ENCODE data around the gene B4GALT5. TPM values are rescaled to one million over a fixed set of nuclear protein-coding genes. Genes with fewer than 3 reads are reported as not detected.
"Not testable (repeated sequence)": the region's sequence is repeated elsewhere in the genome, so short reads cannot be mapped to it uniquely, and the experiment has no call there.

The B4GALT5 gene
- total RNA-seq, 1 donor from 2014 or later, result 46.1 TPM

GRCh38 chr20:49624317-49624716 is 89.4 kb downstream of the B4GALT5 start:
- H3K4me1 ChIP-seq, result peaks cover 10% of the 10 kb centered on the region
- no peaks in the 10 kb centered on the region for H3K36me3 ChIP-seq
- intact Hi-C loops (cut with DNase I), result no loop called here
- ATAC-seq, result no peak
- TF ChIP-seq, protein P1, sequence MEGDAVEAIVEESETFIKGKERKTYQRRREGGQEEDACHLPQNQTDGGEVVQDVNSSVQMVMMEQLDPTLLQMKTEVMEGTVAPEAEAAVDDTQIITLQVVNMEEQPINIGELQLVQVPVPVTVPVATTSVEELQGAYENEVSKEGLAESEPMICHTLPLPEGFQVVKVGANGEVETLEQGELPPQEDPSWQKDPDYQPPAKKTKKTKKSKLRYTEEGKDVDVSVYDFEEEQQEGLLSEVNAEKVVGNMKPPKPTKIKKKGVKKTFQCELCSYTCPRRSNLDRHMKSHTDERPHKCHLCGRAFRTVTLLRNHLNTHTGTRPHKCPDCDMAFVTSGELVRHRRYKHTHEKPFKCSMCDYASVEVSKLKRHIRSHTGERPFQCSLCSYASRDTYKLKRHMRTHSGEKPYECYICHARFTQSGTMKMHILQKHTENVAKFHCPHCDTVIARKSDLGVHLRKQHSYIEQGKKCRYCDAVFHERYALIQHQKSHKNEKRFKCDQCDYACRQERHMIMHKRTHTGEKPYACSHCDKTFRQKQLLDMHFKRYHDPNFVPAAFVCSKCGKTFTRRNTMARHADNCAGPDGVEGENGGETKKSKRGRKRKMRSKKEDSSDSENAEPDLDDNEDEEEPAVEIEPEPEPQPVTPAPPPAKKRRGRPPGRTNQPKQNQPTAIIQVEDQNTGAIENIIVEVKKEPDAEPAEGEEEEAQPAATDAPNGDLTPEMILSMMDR (IDR thresholded peaks at IDR 0.05), result no peak
- no peaks in the 10 kb centered on the region for H3K27me3 ChIP-seq
- H3K27ac ChIP-seq, result no peak overlapping the region
- no peak overlapping the region for H3K4me3 ChIP-seq
- no peak for DNase-seq
- H3K9me3 ChIP-seq, result peaks cover 5% of the 10 kb centered on the region

DNA sequence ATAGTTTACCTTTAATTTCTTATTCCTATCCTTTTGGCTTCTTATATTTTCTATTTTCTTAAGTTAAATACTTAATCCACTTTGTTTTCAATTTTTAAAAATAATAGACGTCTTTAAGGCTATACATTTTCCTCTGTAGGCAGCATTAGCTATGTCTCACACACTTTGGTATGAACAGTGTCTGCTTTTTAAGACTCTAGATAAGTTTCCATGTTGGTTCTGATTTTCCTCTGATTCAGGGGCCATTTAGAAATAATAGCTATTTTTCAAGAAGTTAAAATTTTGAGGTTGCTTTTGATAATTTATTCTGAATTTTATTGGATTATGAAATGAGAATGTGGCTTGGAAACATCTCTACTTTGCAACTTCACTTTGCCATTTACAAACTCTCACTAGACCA is 91.4 kb downstream of the B4GALT5 start:
- no peak for DNase-seq

DNA sequence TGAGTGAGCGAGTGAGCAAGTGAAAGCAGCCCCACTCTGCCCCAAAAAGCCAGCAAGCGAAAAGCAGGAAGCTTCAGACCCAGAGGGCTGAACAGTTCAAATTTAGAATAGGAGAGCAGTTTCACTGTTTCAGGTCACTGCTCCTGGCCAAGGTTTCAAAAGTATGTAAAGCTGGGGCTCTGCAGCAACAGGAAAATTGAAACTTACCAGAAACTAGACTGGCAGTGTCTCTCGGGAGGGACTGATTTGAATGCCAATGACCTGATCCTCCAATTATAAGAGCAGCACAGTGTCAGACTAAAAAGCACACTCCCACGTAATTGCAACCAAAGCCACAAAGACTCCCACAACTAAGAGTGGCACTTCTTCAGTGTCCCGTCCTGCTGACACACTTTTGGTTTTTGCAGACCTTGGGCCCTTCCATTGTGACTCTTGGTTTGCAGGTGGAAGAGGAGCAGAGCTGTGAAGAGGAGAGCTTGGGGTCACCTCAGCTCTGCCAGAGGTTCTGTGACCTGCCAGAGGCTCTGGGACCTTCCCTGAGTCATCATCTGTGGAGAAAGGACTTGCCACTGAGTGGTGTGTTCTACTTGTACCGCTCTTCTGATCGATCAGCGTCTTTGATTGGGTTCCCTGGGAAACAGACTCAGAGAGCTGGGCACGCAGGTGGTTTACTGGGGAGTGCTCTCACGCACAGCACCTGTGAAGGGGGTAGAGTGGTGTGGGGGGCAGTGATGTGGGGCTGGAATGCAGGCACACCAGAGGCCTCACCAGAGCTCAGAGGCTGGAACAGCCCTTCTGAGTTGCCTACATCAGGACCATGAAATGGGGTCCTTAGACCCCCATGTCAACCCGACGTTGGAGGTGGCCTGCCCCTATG is 93.1 kb downstream of the B4GALT5 start:
- no peak overlapping the region for H3K4me3 ChIP-seq
- H3K36me3 ChIP-seq, result no peaks in the 10 kb centered on the region
- intact Hi-C loops (cut with DNase I), result no loop called here
- DNase-seq, result peak; percentile 35
- peaks cover 5% of the 10 kb centered on the region for H3K9me3 ChIP-seq
- no peak overlapping the region for H3K27ac ChIP-seq
- peaks cover 1% of the 10 kb centered on the region for H3K4me1 ChIP-seq
- no peaks in the 10 kb centered on the region for H3K27me3 ChIP-seq
- ATAC-seq, result peak; percentile 40
- TF ChIP-seq, protein P1 (IDR thresholded peaks at IDR 0.05), result no peak

More for the DNA sequence above, 91.4 kb downstream of the B4GALT5 start:
- Histone ChIP-seq H3K9me3 (peaks cover 5% of the 10 kb centered on the region), H3K36me3 (no peaks in the 10 kb centered on the region), H3K4me1 (peaks cover 10% of the 10 kb centered on the region), H3K4me3 (no peak overlapping the region), H3K27ac (no peak overlapping the region), H3K27me3 (no peaks in the 10 kb centered on the region)
- TF ChIP-seq, protein P1 (IDR thresholded peaks at IDR 0.05), result no peak
- intact Hi-C loops (cut with DNase I), result no loop called here
- ATAC-seq, result no peak

DNA sequence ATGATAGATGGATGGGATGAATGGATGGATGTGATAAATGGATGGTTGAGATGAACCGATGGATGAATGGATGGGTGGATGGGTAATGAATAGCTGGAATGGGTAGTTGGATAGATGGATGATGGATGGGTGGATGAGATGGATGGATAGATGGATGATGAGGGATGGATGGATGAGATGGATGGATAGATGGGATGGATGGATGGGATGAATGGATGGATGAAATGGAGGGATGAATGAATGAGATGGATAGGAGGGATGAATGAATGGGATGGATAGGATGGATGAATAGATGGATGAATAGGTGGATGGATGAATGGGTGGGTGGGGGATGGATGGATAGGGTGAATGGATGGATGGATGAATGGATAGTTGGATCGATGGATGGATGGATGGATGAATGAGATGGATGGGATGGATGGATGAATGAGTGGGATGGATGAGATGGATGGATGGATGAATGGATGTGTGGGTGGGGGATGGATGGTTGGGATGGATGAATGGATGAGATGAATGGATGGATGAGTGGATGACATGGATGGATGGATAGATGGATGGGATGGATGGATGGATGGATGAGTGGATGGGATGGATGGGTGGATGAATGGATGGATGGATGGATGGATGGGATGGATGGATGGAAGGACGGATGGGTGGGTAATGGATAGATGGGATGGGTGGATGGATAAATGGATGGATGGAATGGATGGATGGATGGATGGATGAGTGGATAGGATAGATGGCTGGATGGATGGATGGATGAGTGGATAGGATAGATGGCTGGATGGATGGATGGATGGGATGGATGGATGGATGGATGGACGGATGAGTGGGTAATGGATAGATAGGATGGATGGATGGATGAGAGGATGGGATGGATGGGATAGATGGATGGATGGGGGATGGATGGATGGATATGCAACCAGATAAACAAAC is 94.3 kb downstream of the B4GALT5 start:
- Histone ChIP-seq H3K36me3 (no peaks in the 10 kb centered on the region), H3K4me1 (no peaks in the 10 kb centered on the region), H3K4me3 (no peak overlapping the region), H3K27me3 (no peaks in the 10 kb centered on the region), H3K27ac (no peak overlapping the region), H3K9me3 (peaks cover 5% of the 10 kb centered on the region)
- ATAC-seq (no peak), DNase-seq (no peak)
- intact Hi-C loops (cut with DNase I), result no loop called here
- TF ChIP-seq, protein P1 (IDR thresholded peaks at IDR 0.05), result no peak

DNA sequence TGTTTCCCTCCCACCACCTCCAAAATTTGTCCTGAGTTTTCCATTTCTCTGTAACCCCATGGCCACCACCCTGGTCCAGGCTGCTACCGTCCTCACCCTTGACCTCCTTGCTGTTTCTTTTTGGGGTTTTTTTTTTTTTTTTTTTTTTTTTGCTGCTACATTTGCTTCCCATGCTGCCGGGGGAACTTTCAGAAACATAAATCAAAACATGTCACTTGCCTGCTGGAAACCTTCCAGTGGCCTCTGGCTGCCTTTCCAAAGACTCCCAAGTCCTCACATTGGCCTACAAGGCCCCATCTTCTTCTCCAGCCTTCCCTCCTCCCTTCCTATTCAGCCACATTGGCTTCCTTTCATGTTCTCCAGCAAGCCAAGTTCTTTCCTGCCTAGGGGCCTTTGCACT is 95.4 kb downstream of the B4GALT5 start:
- ATAC-seq (no peak), DNase-seq (no peak)
- Histone ChIP-seq H3K27me3 (no peaks in the 10 kb centered on the region), H3K4me3 (no peak overlapping the region), H3K27ac (no peak overlapping the region), H3K36me3 (no peaks in the 10 kb centered on the region), H3K9me3 (peaks cover 5% of the 10 kb centered on the region), H3K4me1 (no peaks in the 10 kb centered on the region)
- TF ChIP-seq, protein P1 (IDR thresholded peaks at IDR 0.05), result no peak
- intact Hi-C loops (cut with DNase I), result no loop called here

- H3K27me3 ChIP-seq; H3K4me3 ChIP-seq; H3K4me1 ChIP-seq; ATAC-seq; DNase-seq; intact Hi-C loops (cut with DNase I); H3K9me3 ChIP-seq; H3K27ac ChIP-seq; H3K36me3 ChIP-seq: not testable (repeated sequence)
Measured at GRCh38 chr20:49617394-49617793, 96.3 kb downstream of the B4GALT5 start.
